Breast epithelium (tissue), 4 donors: ENCODE measurements around the gene UNC45A. TPM values are rescaled to one million over a fixed set of nuclear protein-coding genes. Genes with fewer than 3 reads are reported as not detected.

Source experiments
- DNase-seq, 2 donors: peaks; one replicate each; pipeline ENCODE4 v3.0.0-alpha.2; 2019; ENCODE audit warnings: low spot score in 2 of 2
- H3K27ac ChIP-seq, 2 donors: fragments of 200-600 bp; sonication (generic) in 1 of 2; one replicate each; pipeline ENCODE4 v1.5.1; 2016 to 2019; ENCODE audit warnings: mild to moderate bottlenecking in 1 of 2
- H3K27me3 ChIP-seq, 2 donors: fragments of 200-600 bp; sonication (generic) in 1 of 2; one replicate each; pipeline versions ENCODE4 v1.5.1 to v1.6.0; 2017 to 2019; ENCODE audit warnings: control low read depth in 1 of 2, mild to moderate bottlenecking in 1 of 2
- H3K36me3 ChIP-seq: fragments of 200-600 bp; one replicate; pipeline ENCODE4 v1.5.1; 2019
- H3K4me1 ChIP-seq, 2 donors: fragments of 200-600 bp; sonication (generic); one replicate each; pipeline ENCODE4 v1.5.1; 2016 to 2019; ENCODE audit warnings: control low read depth in 1 of 2
- H3K4me3 ChIP-seq, 3 donors: fragments of 200-600 bp; sonication (generic); 1 replicate in 2 of 3; 2 replicates in 1 of 3; pipeline ENCODE4 v1.5.1; 2016 to 2019; ENCODE audit warnings: mild to moderate bottlenecking in 3 of 3, moderate library complexity in 2 of 3
- H3K9me3 ChIP-seq, 2 donors: fragments of 200-600 bp; sonication (generic) in 1 of 2; one replicate each; pipeline ENCODE4 v1.5.1; 2016 to 2019; ENCODE audit warnings: control low read depth in 1 of 2
- POLR2A ChIP-seq: fragments of 450-650 bp; IDR thresholded peaks from one replicate; pipeline ENCODE4 v1.6.1; 2016; ENCODE audit warnings: antibody characterized with exemption, mild to moderate bottlenecking, moderate library complexity
- POLR2AphosphoS5 ChIP-seq, 3 donors: sonication (generic); formaldehyde crosslinking; IDR thresholded peaks; one replicate each; pipeline ENCODE4 v1.6.1; 2017; ENCODE audit warnings: antibody characterized with exemption in 3 of 3
- intact Hi-C: fragments of 100-400 bp; cut with DNase I; formaldehyde crosslinking; loops from one replicate; pipeline ENCODE4 v1.15.1; 2023; ENCODE audit warnings: low total_unique reads
- total RNA-seq, 3 donors: library from RNA; depleted of rRNA; stranded (reverse); fragments of >200 nt; gene quantifications; one replicate each; pipeline ENCODE4 v1.1.0, GENCODE V29; 2016
- TF ChIP-seq, protein P1 (sequence below), 3 donors: fragments of 450-650 bp; IDR thresholded peaks; one replicate each; pipeline ENCODE4 v1.5.1; 2016 to 2017; ENCODE audit warnings: antibody characterized with exemption in 3 of 3, mild to moderate bottlenecking in 3 of 3, moderate library complexity in 3 of 3

The UNC45A gene
- total RNA-seq, 3 donors from 2014 or later = 52.4 to 65.0 (median 59.8) TPM

GRCh38 chr15:90968434-90968833 lies 33.3 kb downstream of the UNC45A start:
- TF ChIP-seq, protein P1, sequence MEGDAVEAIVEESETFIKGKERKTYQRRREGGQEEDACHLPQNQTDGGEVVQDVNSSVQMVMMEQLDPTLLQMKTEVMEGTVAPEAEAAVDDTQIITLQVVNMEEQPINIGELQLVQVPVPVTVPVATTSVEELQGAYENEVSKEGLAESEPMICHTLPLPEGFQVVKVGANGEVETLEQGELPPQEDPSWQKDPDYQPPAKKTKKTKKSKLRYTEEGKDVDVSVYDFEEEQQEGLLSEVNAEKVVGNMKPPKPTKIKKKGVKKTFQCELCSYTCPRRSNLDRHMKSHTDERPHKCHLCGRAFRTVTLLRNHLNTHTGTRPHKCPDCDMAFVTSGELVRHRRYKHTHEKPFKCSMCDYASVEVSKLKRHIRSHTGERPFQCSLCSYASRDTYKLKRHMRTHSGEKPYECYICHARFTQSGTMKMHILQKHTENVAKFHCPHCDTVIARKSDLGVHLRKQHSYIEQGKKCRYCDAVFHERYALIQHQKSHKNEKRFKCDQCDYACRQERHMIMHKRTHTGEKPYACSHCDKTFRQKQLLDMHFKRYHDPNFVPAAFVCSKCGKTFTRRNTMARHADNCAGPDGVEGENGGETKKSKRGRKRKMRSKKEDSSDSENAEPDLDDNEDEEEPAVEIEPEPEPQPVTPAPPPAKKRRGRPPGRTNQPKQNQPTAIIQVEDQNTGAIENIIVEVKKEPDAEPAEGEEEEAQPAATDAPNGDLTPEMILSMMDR (IDR thresholded peaks at IDR 0.05) = no peak
- TF ChIP-seq POLR2A (no peak), POLR2AphosphoS5 (IDR thresholded peaks at IDR 0.05) (no peak)
- H3K27me3 ChIP-seq = no peaks in the 10 kb centered on the region

GRCh38 chr15:90970274-90970673 lies 35.2 kb downstream of the UNC45A start:
- TF ChIP-seq, protein P1 (IDR thresholded peaks at IDR 0.05) = no peak
- TF ChIP-seq POLR2AphosphoS5 (IDR thresholded peaks at IDR 0.05) (no peak), POLR2A (no peak)
- DNase-seq = no peak
- H3K27me3 ChIP-seq = no peaks in the 10 kb centered on the region
- H3K4me3 ChIP-seq = no peak overlapping the region
- no peaks in the 10 kb centered on the region for H3K36me3 ChIP-seq
- intact Hi-C loops = no loop called here
- no peaks in the 10 kb centered on the region for H3K4me1 ChIP-seq
- H3K9me3 ChIP-seq = no peaks in the 10 kb centered on the region
- no peak overlapping the region for H3K27ac ChIP-seq

More at GRCh38 chr15:90968434-90968833, 33.3 kb downstream of the UNC45A start:
- H3K27ac ChIP-seq = no peak overlapping the region
- no peaks in the 10 kb centered on the region for H3K4me1 ChIP-seq
- no peak overlapping the region for H3K4me3 ChIP-seq
- intact Hi-C loops = no loop called here
- no peaks in the 10 kb centered on the region for H3K9me3 ChIP-seq
- H3K36me3 ChIP-seq = no peaks in the 10 kb centered on the region
- DNase-seq = no peak

GRCh38 chr15:90972133-90972532 lies 37.0 kb downstream of the UNC45A start:
- no peak for DNase-seq
- H3K4me3 ChIP-seq = no peak overlapping the region
- H3K27ac ChIP-seq = no peak overlapping the region
- no peak for TF ChIP-seq POLR2AphosphoS5 (IDR thresholded peaks at IDR 0.05)
- no peak for TF ChIP-seq POLR2A
- TF ChIP-seq, protein P1 (IDR thresholded peaks at IDR 0.05) = no peak
- intact Hi-C loops = no loop called here
- H3K27me3 ChIP-seq = no peaks in the 10 kb centered on the region
- no peaks in the 10 kb centered on the region for H3K4me1 ChIP-seq
- no peaks in the 10 kb centered on the region for H3K9me3 ChIP-seq
- H3K36me3 ChIP-seq = no peaks in the 10 kb centered on the region

DNA sequence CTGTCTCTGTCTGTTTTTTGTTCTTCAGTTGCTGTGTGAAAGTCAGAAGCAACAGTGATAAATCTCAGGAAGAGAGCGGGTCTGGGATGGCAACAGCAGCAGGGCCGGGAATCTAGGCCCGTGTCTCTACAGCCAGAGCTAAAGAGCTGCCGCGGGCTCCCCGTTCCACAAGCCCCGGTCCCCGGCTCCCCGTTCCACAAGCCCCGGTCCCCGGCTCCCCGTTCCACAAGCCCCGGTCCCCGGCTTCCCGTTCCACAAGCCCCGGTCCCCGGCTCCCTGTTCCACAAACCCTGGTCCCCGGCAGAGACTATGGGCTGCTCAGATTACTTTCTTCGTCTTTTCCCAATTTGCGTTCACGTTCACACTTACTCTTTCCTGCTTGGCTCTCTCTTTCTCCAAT lies 39.1 kb downstream of the UNC45A start:
- H3K27me3 ChIP-seq = no peaks in the 10 kb centered on the region
- H3K9me3 ChIP-seq = no peaks in the 10 kb centered on the region
- no peak overlapping the region for H3K4me3 ChIP-seq
- DNase-seq = no peak
- H3K4me1 ChIP-seq = no peaks in the 10 kb centered on the region
- intact Hi-C loops = no loop called here
- no peaks in the 10 kb centered on the region for H3K36me3 ChIP-seq
- TF ChIP-seq POLR2AphosphoS5 (IDR thresholded peaks at IDR 0.05) (no peak), POLR2A (no peak)
- TF ChIP-seq, protein P1 (IDR thresholded peaks at IDR 0.05) = no peak
- H3K27ac ChIP-seq = no peak overlapping the region

DNA sequence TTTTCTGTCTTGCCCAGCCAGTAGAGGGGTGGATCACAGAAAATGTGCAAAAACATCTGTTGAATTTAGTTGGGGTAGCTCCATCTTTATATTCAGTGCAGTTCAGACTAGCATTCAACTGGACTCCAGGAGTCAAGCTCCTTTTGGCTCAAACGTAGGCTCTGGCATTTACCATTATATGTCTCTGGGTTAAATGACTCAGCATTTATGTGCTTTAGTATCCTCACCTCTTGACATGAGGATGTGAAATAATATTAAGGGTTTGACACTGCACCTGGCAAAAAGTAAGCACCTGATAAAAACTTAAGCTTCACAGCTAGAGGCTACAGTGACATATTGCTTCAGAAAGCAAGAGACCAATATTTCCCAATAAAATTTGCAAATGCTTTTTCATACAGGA lies 44.5 kb downstream of the UNC45A start:
- Histone ChIP-seq H3K36me3 (no peaks in the 10 kb centered on the region), H3K27me3 (no peaks in the 10 kb centered on the region), H3K9me3 (no peaks in the 10 kb centered on the region), H3K27ac (no peak overlapping the region), H3K4me1 (no peaks in the 10 kb centered on the region), H3K4me3 (no peak overlapping the region)
- intact Hi-C loops = no loop called here
- TF ChIP-seq, protein P1 (IDR thresholded peaks at IDR 0.05) = no peak
- no peak for TF ChIP-seq POLR2A
- TF ChIP-seq POLR2AphosphoS5 (IDR thresholded peaks at IDR 0.05) = no peak
- no peak for DNase-seq
